CD14-positive monocyte (primary cell): Measurements from ENCODE around the gene PLIN3. TPM values are rescaled to one million over a fixed set of nuclear protein-coding genes. Genes with fewer than 3 reads are reported as not detected.

Experiments used
- DNase-seq, 3 donors: peaks; one replicate each; pipeline ENCODE4 v3.0.0-alpha.2; 2011 to 2022
- H2AFZ ChIP-seq: 2 replicates; pipeline ENCODE4 v1.6.0; 2012; ENCODE audit warnings: mild to moderate bottlenecking, low read depth, low read length, inconsistent platforms; ENCODE audit not compliant: insufficient read depth, poor library complexity, severe bottlenecking
- H3K27ac ChIP-seq, 2 donors: 1 replicate in 1 of 2; 2 replicates in 1 of 2; pipeline ENCODE4 v1.5.1; 2012 to 2013; ENCODE audit warnings: low read length in 2 of 2, control low read depth in 1 of 2, inconsistent platforms in 1 of 2, low read depth in 1 of 2, mild to moderate bottlenecking in 1 of 2
- H3K27me3 ChIP-seq, 2 donors: one replicate each; pipeline versions ENCODE4 v1.6.0 to v1.6.1; 2011 to 2013; ENCODE audit warnings: low read length in 2 of 2; ENCODE audit not compliant: control insufficient read depth in 2 of 2, insufficient read depth in 2 of 2
- H3K36me3 ChIP-seq, 2 donors: replicated peaks in 1 of 2; 1 replicate in 1 of 2; 2 replicates in 1 of 2; pipeline versions ENCODE4 v1.5.1 to v1.6.1; 2012 to 2013; ENCODE audit warnings: low read length in 2 of 2, control low read depth in 1 of 2, inconsistent platforms in 1 of 2, mild to moderate bottlenecking in 1 of 2; ENCODE audit not compliant: insufficient read depth in 2 of 2, control insufficient read depth in 1 of 2
- H3K4me1 ChIP-seq, 2 donors: 1 replicate in 1 of 2; 2 replicates in 1 of 2; pipeline versions ENCODE4 v1.5.1 to v1.6.1; 2012 to 2013; ENCODE audit warnings: low read length in 2 of 2, control low read depth in 1 of 2, inconsistent platforms in 1 of 2, mild to moderate bottlenecking in 1 of 2, moderate library complexity in 1 of 2; ENCODE audit not compliant: insufficient read depth in 2 of 2, control insufficient read depth in 1 of 2
- H3K4me2 ChIP-seq: replicated peaks from 2 replicates; pipeline ENCODE3; 2012; ENCODE audit warnings: low read length, moderate library complexity, mild to moderate bottlenecking; ENCODE audit not compliant: poor library complexity, severe bottlenecking; ENCODE audit errors: extremely low read depth
- H3K4me3 ChIP-seq, 3 experiments: fragments of 200-600 bp in 1 of 3; sonication (generic) in 1 of 3; replicated peaks in 1 of 3; 1 replicate in 2 of 3; 2 replicates in 1 of 3; pipeline ENCODE4 v1.5.1; 2011 to 2013; ENCODE audit warnings: low read length in 3 of 3, mild to moderate bottlenecking in 3 of 3, control low read depth in 2 of 3, low read depth in 2 of 3, inconsistent platforms in 1 of 3, moderate library complexity in 1 of 3
- H3K79me2 ChIP-seq: 2 replicates; pipeline ENCODE4 v1.6.0; 2012; ENCODE audit warnings: mild to moderate bottlenecking, control low read depth, inconsistent platforms, low read length, moderate library complexity; ENCODE audit not compliant: insufficient read depth
- H3K9ac ChIP-seq: 2 replicates; pipeline ENCODE4 v1.6.0; 2017; ENCODE audit warnings: low read length, mild to moderate bottlenecking; ENCODE audit not compliant: insufficient read depth, poor library complexity, severe bottlenecking
- H3K9me3 ChIP-seq, 2 donors: replicated peaks in 1 of 2; 1 replicate in 1 of 2; 2 replicates in 1 of 2; pipeline versions ENCODE4 v1.5.1 to v1.6.1; 2012 to 2013; ENCODE audit warnings: low read length in 2 of 2, control low read depth in 1 of 2; ENCODE audit not compliant: control insufficient read depth in 1 of 2, insufficient read depth in 1 of 2
- H4K20me1 ChIP-seq: 2 replicates; pipeline ENCODE4 v1.6.0; 2012; ENCODE audit warnings: mild to moderate bottlenecking, low read length, control low read depth, moderate library complexity; ENCODE audit not compliant: insufficient read depth
- H3K27ac Mint-ChIP-seq, 7 donors: one replicate each; pipeline ENCODE4 v1.8.0; 2020; ENCODE audit warnings: mild to moderate bottlenecking in 7 of 7, mixed read lengths in 7 of 7, moderate library complexity in 6 of 7, inconsistent platforms in 2 of 7
- H3K27me3 Mint-ChIP-seq, 3 donors: one replicate each; pipeline ENCODE4 v1.8.0; 2021 to 2022; ENCODE audit warnings: low read depth in 3 of 3, mild to moderate bottlenecking in 3 of 3, mixed read lengths in 3 of 3, moderate library complexity in 3 of 3, inconsistent platforms in 1 of 3
- H3K36me3 Mint-ChIP-seq, 2 donors: one replicate each; pipeline ENCODE4 v1.8.0; 2020; ENCODE audit warnings: mixed read lengths in 2 of 2, inconsistent platforms in 1 of 2, mild to moderate bottlenecking in 1 of 2
- H3K4me1 Mint-ChIP-seq: one replicate; pipeline ENCODE4 v1.8.0; 2020; ENCODE audit warnings: mild to moderate bottlenecking, mixed read lengths
- H3K4me3 Mint-ChIP-seq, 2 donors: one replicate each; pipeline ENCODE4 v1.8.0; 2020; ENCODE audit warnings: mild to moderate bottlenecking in 2 of 2, mixed read lengths in 2 of 2, moderate library complexity in 1 of 2
- H3K9me3 Mint-ChIP-seq, 7 donors: one replicate each; pipeline ENCODE4 v1.8.0; 2020 to 2022; ENCODE audit warnings: mixed read lengths in 7 of 7, mild to moderate bottlenecking in 6 of 7, moderate library complexity in 6 of 7, inconsistent platforms in 2 of 7
- CTCF ChIP-seq: fragments of 200-600 bp; IDR thresholded peaks from one replicate; pipeline ENCODE4 v1.8.0; 2022; ENCODE audit warnings: antibody characterized with exemption, mild to moderate bottlenecking
- WGBS: methylation state at CpG from one replicate; pipeline ENCODE4 v1.1.5; 2013; ENCODE audit warnings: missing lambda C conversion rate; ENCODE audit not compliant: insufficient coverage; 5-methylcytosine and 5-hydroxymethylcytosine counted together
- intact Hi-C, 2 donors: fragments of 100-400 bp; cut with micrococcal nuclease; formaldehyde crosslinking; loops; one replicate each; pipeline versions ENCODE4 v1.15.0 to v1.15.1; 2023
- polyA plus RNA-seq, 3 donors: library from polyadenylated mRNA; depleted of rRNA in 1 of 3; unstranded in 2 of 3; stranded (reverse) in 1 of 3; fragments of 300-500 nt in 2 of 3; fragments of >200 nt in 1 of 3; fragmentation: Illumina TruSeq in 2 of 3; gene quantifications; 1 replicate in 2 of 3; 2 replicates in 1 of 3; pipeline ENCODE4 v1.2.3, GENCODE V29; 2012 to 2021

PLIN3 gene
- polyA plus RNA-seq, 3 donors, result 78.8 to 151 (median 138) TPM

GRCh38 chr19:4873930-4874329 lies 6.5 kb upstream of the PLIN3 start:
- Mint-ChIP-seq H3K27ac (no peak overlapping the region), H3K4me1 (peaks cover 39% of the 10 kb centered on the region), H3K27me3 (peaks cover 0 to 14% (median 10%) of the 10 kb centered on the region in 3 donors), H3K36me3 (no peaks in the 10 kb centered on the region), H3K4me3 (no peak overlapping the region), H3K9me3 (peaks cover 0 to 3% (median 0%) of the 10 kb centered on the region in 7 donors)
- 100% methylated on average over 3 of the region's 3 CpGs for WGBS
- Histone ChIP-seq H3K79me2 (no peaks in the 10 kb centered on the region), H3K27ac (no peak overlapping the region), H3K9me3 (no peaks in the 10 kb centered on the region), H3K4me2 (no peak overlapping the region), H3K4me1 (peaks cover 37 to 38% of the 10 kb centered on the region in 2 donors), H3K27me3 (peaks cover 0 to 4% of the 10 kb centered on the region in 2 donors), H3K9ac (no peak overlapping the region), H3K36me3 (no peaks in the 10 kb centered on the region), H3K4me3 (no peak overlapping the region), H4K20me1 (no peaks in the 10 kb centered on the region), H2AFZ (no peak overlapping the region)
- DNase-seq, result no peak
- intact Hi-C loops, result loop anchor here (2.0 to 10.0 kb wide), 4 partner anchors 38 to 158 kb away; no protein-coding TSS in a partner anchor
- no peak for TF ChIP-seq CTCF

GRCh38 chr19:4871711-4872110 lies 4.2 kb upstream of the PLIN3 start:
- Mint-ChIP-seq H3K4me3 (no peak overlapping the region), H3K27ac (peak overlapping the region in 3 of 7 donors; percentile 69 to 79 (median 74))

More at GRCh38 chr19:4871711-4872110, 4.2 kb upstream of the PLIN3 start:
- Mint-ChIP-seq H3K9me3 (peaks cover 0 to 5% (median 0%) of the 10 kb centered on the region in 7 donors), H3K36me3 (no peaks in the 10 kb centered on the region), H3K4me1 (peaks cover 43% of the 10 kb centered on the region), H3K27me3 (peaks cover 0 to 5% (median 0%) of the 10 kb centered on the region in 3 donors)
- peaks cover 2% of the 10 kb centered on the region for H4K20me1 ChIP-seq
- TF ChIP-seq CTCF, result no peak
- H3K9me3 ChIP-seq, result no peaks in the 10 kb centered on the region
- H3K4me3 ChIP-seq, result no peak overlapping the region
- H3K79me2 ChIP-seq, result peaks cover 8% of the 10 kb centered on the region
- H3K9ac ChIP-seq, result no peak overlapping the region
- H3K27me3 ChIP-seq, result no peaks in the 10 kb centered on the region
- no peak for DNase-seq
- no peak overlapping the region for H3K4me2 ChIP-seq
- H3K27ac ChIP-seq, result no peak overlapping the region
- no peaks in the 10 kb centered on the region for H3K36me3 ChIP-seq
- H2AFZ ChIP-seq, result no peak overlapping the region
- 40% methylated on average over 3 of the region's 6 CpGs for WGBS
- H3K4me1 ChIP-seq, result peaks cover 41% of the 10 kb centered on the region in 2 donors
- intact Hi-C loops, result loop anchor here (2.0 to 10.0 kb wide), 4 partner anchors 41 to 161 kb away; no protein-coding TSS in a partner anchor
